Sciatic nerve (tissue), 2 donors: ENCODE results near the gene PPIG. TPM values are rescaled to one million over a fixed set of nuclear protein-coding genes. Genes with fewer than 3 reads are reported as not detected.
"Not testable (repeated sequence)": the region's sequence is repeated elsewhere in the genome, so short reads cannot be mapped to it uniquely, and the experiment has no call there.

ENCODE experiments used
- ATAC-seq: fragments of 200-7000 bp; cut with Tn5 transposase; one replicate; pipeline ENCODE4 v1.9.1; 2020; ENCODE audit warnings: mild to moderate bottlenecking, moderate library complexity
- DNase-seq: peaks from one replicate; pipeline ENCODE4 v3.0.0-alpha.2; 2020; ENCODE audit warnings: low spot score
- intact Hi-C: fragments of 100-400 bp; cut with DNase I; formaldehyde crosslinking; loops from one replicate; pipeline ENCODE4 v1.14.2; 2022
- total RNA-seq: library from RNA; stranded (reverse); fragmentation: NEBNext Ultra II Directional; extraction: Animal tissue kit (Norgen Biotek cat#: 25700); gene quantifications from one replicate; pipeline ENCODE4 v1.2.1, GENCODE V29; 2021
- donor health status: DM: no; HTN: no; CAD: no.
- donor health status: DM: no; HTN: no; CAD: no.

PPIG gene
- total RNA-seq, 1 donor from 2014 or later, result 76.5 TPM

DNA sequence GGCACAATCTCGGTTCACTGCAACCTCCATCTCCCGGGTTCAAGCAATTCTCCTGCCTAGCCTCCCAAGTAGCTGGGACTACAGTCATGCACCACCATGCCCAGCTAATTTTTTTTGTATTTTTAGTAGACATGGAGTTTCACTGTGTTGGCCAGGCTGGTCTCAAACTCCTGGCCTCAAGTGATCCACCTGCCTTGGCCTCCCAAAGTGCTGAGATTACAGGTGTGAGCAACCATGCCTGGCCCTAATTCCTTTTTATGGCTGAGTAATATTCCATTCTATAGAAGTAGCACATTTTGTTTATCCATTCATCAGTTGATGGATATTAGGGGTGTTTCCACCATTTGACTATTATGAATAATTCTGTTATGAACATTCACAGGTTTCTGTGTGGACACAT, 100.6 kb downstream of the PPIG start:
- intact Hi-C loops, DNase-seq, ATAC-seq: not testable (repeated sequence)

DNA sequence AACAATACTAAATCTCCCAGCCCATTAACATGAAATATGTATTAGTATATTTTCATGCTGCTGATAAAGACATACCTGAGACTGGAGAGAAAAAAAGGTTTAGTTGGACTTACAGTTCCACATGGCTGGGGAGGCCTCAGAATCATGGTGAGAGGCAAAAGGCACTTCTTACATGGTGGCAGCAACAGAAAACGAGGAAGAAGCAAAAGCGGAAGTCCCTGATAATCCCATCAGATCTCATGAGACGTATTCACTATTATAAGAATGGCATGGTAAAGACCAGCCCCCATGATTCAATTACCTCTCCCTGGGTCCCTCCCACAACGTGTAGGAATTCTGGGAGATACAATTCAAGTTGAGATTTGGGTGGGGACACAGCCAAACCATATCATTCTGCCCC, 102.7 kb downstream of the PPIG start:
- intact Hi-C loops, DNase-seq, ATAC-seq: not testable (repeated sequence)

DNA sequence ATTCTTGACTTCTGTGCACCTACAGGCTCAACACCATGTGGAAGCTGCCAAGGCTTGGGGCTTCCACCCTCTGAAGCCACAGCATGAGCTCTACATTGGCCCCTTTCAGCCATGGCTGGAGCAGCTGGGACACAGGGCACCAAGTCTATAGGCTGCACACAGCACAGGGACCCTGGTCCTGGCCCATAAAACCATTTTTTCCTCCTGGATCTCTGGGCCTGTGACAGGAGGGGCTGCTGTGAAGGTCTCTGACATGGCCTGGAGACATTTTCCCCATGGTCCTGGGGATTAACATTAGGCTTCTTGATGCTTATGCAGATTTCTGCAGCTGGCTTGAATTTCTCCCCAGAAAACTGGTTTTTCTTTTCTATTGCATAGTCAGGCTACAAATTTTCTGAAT, 103.8 kb downstream of the PPIG start:
- DNase-seq, intact Hi-C loops, ATAC-seq: not testable (repeated sequence)

DNA sequence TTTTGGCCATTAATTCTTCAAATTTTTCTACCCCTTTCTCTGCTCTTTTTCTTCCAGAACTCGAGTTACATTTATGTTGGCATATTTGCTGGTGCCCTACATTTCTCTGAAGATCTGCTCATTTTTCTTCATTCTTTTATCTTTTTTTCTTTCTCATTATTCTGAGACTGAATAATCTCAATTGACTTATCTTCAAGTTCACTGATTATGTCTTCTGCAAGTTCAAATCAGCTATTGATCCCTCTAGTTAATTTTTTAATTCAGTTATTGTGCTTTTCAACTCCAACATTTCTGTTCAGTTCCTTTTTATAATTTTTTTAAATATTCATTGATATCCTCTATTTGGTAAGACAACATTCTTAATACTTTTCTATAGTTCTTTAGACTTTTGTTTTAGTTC, 106.8 kb downstream of the PPIG start:
- intact Hi-C loops, result no loop called here
- ATAC-seq (no peak), DNase-seq (no peak)

Other genes starting within 250 kb of the PPIG start
- gene LRP2, start 221.8 kb upstream of the PPIG start, total RNA-seq, result 0.89 TPM
- gene BBS5, start 104.9 kb upstream of the PPIG start, total RNA-seq, result 13.5 TPM
- 1.8 TPM for gene KLHL41, start 74.6 kb upstream of the PPIG start, total RNA-seq
- gene FASTKD1, start 10.5 kb upstream of the PPIG start, total RNA-seq, result 17.3 TPM
- gene CFAP210, start 110.1 kb downstream of the PPIG start, total RNA-seq, result 0.40 TPM
- gene PHOSPHO2, start 110.1 kb downstream of the PPIG start, total RNA-seq, result 8.5 TPM
- gene KLHL23, start 149.5 kb downstream of the PPIG start, total RNA-seq, result 8.7 TPM
- 74.6 TPM for gene SSB, start 214.5 kb downstream of the PPIG start, total RNA-seq
- gene METTL5, start 240.6 kb downstream of the PPIG start, total RNA-seq, result 43.1 TPM
- gene UBR3, start 243.1 kb downstream of the PPIG start, total RNA-seq, result 80.3 TPM